T47D (cell line): Measurements from ENCODE around the gene CPXM1.
"Not testable (repeated sequence)": the region's sequence is repeated elsewhere in the genome, so short reads cannot be mapped to it uniquely, and the experiment has no call there.

Experiments used
- DNase-seq, 2 experiments: peaks; one replicate each; pipeline versions ENCODE4 v3.0.0 to v3.0.0-alpha.2; 2011 to 2012; ENCODE audit warnings: low read depth in 1 of 2, low spot score in 1 of 2
- JUND ChIP-seq: IDR thresholded peaks from 2 replicates; pipeline ENCODE4 v1.6.1; 2012; ENCODE audit warnings: low read depth
- in situ Hi-C: cut with HindIII; loops from 2 replicates; pipeline ENCODE4 v1.10.0; 2016; ENCODE audit warnings: low sequenced_read_pairs, low pct_unique_long_range_greater_than_20kb

CPXM1 gene

DNA sequence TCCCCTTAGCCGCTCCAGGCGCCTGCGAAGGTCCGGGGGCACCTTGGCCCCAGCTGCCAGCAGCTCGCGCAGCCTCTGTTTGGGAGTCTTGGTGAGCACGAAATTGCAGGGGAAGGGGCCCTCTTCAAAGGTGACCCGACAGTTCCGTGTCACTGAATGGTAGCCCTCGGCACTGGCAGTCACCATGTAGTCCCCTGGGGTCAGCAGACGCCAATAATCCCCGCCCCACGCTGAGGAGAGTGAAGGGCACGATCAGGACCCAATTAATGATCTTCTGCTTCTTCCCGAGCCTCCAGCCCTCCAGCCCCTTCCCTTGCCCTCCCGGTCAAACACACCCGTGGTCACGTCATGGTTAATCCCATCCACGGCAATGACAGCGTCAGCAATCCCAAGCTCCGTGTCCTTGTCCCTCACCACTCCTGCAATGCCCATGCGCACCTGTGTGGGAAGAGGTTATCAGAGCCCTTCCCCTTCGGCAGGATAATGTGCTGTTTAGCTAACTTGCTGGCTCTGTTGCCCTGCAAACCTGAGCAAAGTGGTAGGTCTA, 6.2 kb downstream of the CPXM1 start:
- DNase-seq: no peak
- in situ Hi-C loops: no loop called here
- no peak for TF ChIP-seq JUND

- TF ChIP-seq JUND: no peak
- no peak for DNase-seq
- in situ Hi-C loops: no loop called here
These were observed 7.0 kb downstream of the CPXM1 start for GRCh38 chr20:2793471-2793870.

GRCh38 chr20:2783908-2784566, 16.4 kb downstream of the CPXM1 start:
- DNase-seq: no peak
- in situ Hi-C loops: no loop called here

GRCh38 chr20:2780948-2781347, 19.5 kb downstream of the CPXM1 start:
- DNase-seq: no peak
- in situ Hi-C loops: no loop called here
- no peak for TF ChIP-seq JUND

More at GRCh38 chr20:2783908-2784566, 16.4 kb downstream of the CPXM1 start:
- TF ChIP-seq JUND: no peak

GRCh38 chr20:2778602-2779321, 21.7 kb downstream of the CPXM1 start:
- no peak for DNase-seq
- no peak for TF ChIP-seq JUND
- in situ Hi-C loops: no loop called here

DNA sequence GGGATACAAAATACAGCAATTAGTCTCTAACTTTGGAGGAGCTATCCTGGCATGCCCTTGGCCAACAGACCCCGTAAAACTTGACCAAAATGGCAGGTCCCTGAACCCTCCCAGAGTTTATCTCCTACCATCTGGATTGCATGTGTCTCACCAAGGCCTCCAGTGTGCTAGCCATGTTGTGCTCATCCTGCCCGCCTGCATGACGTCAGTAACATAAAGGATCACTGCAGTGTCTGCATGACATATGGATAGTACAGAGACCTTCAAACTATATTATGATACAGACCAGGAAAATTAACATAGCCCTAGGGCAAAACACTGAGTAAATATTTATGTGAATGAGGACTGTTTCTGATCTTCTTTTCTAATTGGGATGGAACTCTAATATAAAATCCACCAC, 25.3 kb downstream of the CPXM1 start:
- DNase-seq: no peak
- in situ Hi-C loops: no loop called here
- no peak for TF ChIP-seq JUND

DNA sequence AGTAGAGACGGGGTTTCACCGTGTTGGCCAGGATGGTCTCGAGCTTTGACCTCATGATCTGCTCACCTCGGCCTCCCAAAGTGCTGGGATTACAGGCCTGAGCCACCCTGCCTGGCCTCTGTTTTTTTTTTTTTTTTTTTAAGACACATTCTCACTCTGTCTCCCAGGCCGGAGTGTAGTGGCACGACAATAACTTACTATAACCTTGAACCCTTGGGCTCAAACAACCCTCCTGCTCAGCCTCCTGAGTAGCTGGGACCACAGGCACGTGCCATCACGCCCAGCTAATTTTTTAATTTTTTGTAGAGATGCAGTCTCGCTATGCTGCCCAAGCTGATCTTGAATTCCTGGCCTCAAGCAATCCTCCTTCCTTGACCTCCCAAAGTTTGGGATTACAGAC, 26.6 kb downstream of the CPXM1 start:
- no peak for DNase-seq
- TF ChIP-seq JUND: no peak
- in situ Hi-C loops: no loop called here

GRCh38 chr20:2771631-2772080, 28.8 kb downstream of the CPXM1 start:
- no peak for DNase-seq
- in situ Hi-C loops: no loop called here
- TF ChIP-seq JUND: no peak

GRCh38 chr20:2770091-2770490, 30.3 kb downstream of the CPXM1 start:
- in situ Hi-C loops, DNase-seq: not testable (repeated sequence)

GRCh38 chr20:2768632-2769015, 31.8 kb downstream of the CPXM1 start:
- no peak for DNase-seq
- TF ChIP-seq JUND: no peak
- in situ Hi-C loops: no loop called here

DNA sequence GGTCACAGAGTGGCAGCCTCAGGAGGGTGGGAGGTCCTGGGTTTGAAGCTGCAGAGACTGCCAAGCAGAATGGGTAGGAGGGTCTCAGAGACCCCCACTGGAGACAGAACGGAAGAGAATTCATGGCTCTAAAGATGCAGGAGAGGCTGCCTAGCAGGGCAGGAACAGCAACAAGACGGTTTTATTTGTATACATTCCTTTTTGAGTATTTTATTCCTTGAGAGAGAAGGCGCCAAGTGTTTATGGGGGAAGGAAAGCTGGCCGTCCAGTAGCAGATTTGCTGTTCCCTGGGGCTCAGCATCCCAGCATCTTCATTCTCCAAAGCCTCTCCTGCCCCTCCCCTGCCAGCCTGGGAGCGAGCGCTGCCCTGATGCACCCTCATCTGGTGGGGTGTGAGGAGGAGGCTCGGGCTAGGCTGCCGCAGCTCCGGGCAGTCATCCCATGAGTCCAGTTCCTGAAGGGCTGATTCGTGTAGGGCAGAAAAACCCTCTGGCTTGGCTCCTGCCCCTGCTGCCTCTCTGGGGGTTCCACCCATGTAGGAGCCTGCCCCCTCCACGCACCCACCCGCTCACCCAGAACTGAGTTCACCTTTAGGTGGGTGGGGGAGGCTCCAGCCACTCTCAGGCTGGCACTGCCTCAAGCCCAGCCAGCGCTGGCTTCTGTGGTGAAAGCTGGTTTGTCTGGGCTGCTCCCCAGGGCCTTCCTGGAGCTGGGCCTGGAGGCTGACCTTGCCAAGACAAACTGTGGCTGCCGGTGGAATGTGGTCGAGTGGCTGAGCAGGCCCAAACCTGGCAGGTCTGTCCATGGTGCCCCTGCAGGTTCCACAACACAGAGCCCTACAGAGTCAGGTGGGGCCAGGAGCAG, 32.4 kb downstream of the CPXM1 start:
- in situ Hi-C loops: no loop called here
- peak; percentile 62; the same call in 1 of the 2 replicates for TF ChIP-seq JUND
- peak; percentile 82 to 98 for DNase-seq

DNA sequence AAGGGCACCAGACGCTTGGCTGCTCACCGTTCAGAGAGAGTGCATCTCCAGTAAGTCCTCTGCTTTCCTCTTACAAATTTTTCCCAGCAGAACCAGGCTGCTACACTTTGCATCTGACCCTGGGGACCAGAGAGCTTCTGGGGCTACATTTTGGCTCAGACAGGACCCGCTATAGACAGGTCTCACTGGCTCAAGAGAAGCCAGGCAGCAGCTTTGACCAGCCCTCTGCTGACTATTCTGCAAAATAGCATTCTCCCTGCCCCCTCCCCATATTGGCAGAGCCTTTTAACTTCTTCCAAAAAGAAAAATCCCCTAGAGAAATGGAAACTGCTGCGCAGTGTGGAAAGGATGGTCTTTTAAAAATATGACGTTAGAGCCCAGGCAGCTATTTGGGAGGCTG, 37.2 kb downstream of the CPXM1 start:
- in situ Hi-C loops: no loop called here
- no peak for TF ChIP-seq JUND
- no peak for DNase-seq
